Measurements from ENCODE around the gene MACO1. TPM values are rescaled to one million over a fixed set of nuclear protein-coding genes. Genes with fewer than 3 reads are reported as not detected.
"Not testable (repeated sequence)": the region's sequence is repeated elsewhere in the genome, so short reads cannot be mapped to it uniquely, and the experiment has no call there.

MACO1 gene
- polyA plus RNA-seq, 1 donor (not counting 4 experiments of a cell fraction or from before 2014, with no cell fraction given), result 8.1 TPM

DNA sequence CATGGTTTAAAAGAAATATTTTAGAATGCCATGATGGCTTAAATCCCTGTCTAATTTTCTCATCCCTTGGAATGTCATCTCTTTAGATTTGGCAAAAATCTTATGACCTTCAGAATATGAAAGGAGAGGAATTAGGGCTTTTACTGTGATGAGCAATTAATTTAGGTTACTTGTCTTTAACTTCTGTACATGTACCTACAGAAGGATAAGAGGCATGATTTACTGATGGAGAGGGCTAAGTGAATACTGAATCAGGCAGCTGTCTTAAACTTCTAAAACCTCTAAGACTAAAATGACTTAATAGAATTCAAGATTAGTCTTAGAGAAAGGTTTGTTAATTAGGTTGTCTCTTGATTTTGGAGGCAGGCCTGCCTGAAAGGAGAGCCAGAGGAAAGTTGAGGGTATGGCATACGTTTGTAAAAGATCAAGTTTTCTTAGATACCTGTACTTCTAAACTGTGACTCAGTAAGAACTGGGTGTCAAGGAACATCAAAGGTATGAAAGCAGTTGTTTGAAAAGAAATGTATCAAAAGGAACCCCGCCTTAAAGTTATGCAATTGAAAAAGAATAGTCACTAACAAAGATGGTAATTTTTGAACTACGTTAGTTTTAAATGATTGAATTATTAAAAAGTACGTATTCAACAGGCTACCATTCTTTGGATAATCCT is 12.5 kb downstream of the MACO1 start:
- H3K9me3 ChIP-seq (ENCODE audit: control insufficient read depth, low read depth, low read length), result no peaks in the 10 kb centered on the region
- H3K9me1 ChIP-seq (ENCODE audit: control insufficient read depth, extremely low read depth, insufficient read depth, low read length), result no peaks in the 10 kb centered on the region
- no peaks in the 10 kb centered on the region for H3K36me3 ChIP-seq (ENCODE audit: control insufficient read depth in 2 of 2, extremely low read depth in 1 of 2, insufficient read depth in 2 of 2, low read length in 2 of 2)
- FAIRE-seq (no peak), DNase-seq (ENCODE audit: low read depth, low spot score) (no peak)
- H3K27me3 ChIP-seq (ENCODE audit: control insufficient read depth, extremely low read depth, insufficient read depth, low read length), result no peaks in the 10 kb centered on the region
- no peak overlapping the region for H2AFZ ChIP-seq (ENCODE audit: control insufficient read depth, low read length)
- peaks cover 2% of the 10 kb centered on the region for H4K20me1 ChIP-seq (ENCODE audit: control insufficient read depth, extremely low read depth, insufficient read depth, low read length)
- no peak overlapping the region for H3K27ac ChIP-seq (ENCODE audit: control insufficient read depth, insufficient read depth, low read length)
- TF ChIP-seq EZH2 (IDR thresholded peaks at IDR 0.05; ENCODE audit: low read length), result no peak
- TF ChIP-seq, protein P1, sequence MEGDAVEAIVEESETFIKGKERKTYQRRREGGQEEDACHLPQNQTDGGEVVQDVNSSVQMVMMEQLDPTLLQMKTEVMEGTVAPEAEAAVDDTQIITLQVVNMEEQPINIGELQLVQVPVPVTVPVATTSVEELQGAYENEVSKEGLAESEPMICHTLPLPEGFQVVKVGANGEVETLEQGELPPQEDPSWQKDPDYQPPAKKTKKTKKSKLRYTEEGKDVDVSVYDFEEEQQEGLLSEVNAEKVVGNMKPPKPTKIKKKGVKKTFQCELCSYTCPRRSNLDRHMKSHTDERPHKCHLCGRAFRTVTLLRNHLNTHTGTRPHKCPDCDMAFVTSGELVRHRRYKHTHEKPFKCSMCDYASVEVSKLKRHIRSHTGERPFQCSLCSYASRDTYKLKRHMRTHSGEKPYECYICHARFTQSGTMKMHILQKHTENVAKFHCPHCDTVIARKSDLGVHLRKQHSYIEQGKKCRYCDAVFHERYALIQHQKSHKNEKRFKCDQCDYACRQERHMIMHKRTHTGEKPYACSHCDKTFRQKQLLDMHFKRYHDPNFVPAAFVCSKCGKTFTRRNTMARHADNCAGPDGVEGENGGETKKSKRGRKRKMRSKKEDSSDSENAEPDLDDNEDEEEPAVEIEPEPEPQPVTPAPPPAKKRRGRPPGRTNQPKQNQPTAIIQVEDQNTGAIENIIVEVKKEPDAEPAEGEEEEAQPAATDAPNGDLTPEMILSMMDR (optimal IDR thresholded peaks at IDR 0.05 in 1 of 3, IDR thresholded peaks at IDR 0.05 in 1 of 3, conservative IDR thresholded peaks at IDR 0.05 in 1 of 3; ENCODE audit: extremely low read depth in 1 of 3, insufficient read depth in 2 of 3, low read length in 3 of 3), result no peak
- H3K79me2 ChIP-seq (ENCODE audit: control insufficient read depth, insufficient read depth, low read length), result peaks cover 16% of the 10 kb centered on the region
- peaks cover 9% of the 10 kb centered on the region for H3K4me1 ChIP-seq (ENCODE audit: control insufficient read depth, extremely low read depth, insufficient read depth, low read length)
- dilution Hi-C loops (cut with MboI; ENCODE audit: extremely low pct_ligation_motif_present, low sequenced_read_pairs), result no loop called here
- H3K4me2 ChIP-seq (ENCODE audit: control insufficient read depth, extremely low read depth, insufficient read depth, low read depth, low read length), result no peak overlapping the region
- no peak overlapping the region for H3K4me3 ChIP-seq (ENCODE audit: control insufficient read depth in 2 of 3, extremely low read depth in 1 of 3, insufficient read depth in 2 of 3, low read depth in 1 of 3, low read length in 3 of 3)
- no peak overlapping the region for H3K9ac ChIP-seq (ENCODE audit: control insufficient read depth, extremely low read depth, insufficient read depth, low read length)

DNA sequence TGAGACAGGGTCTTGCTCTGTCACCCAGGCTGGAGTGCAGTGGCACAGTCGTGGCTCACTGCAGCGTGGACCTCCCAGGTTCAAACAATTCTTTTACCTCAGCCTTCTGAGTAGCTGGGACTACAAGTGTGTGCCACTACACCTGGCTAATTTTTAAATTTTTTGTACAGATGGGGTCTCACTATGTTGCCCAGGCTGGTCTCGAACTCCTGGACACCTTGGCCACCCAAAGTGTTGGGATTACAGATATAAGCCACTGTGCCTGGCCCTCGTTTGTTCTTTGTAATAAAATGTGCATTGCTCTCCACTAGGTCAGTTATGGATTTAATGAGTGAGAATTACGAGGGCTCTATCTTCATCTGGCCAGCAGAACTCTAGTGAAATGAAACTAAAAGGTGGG is 13.9 kb downstream of the MACO1 start:
- H3K4me2 ChIP-seq (ENCODE audit: control insufficient read depth, extremely low read depth, insufficient read depth, low read depth, low read length); FAIRE-seq; DNase-seq (ENCODE audit: low read depth, low spot score); H3K36me3 ChIP-seq (ENCODE audit: control insufficient read depth in 2 of 2, extremely low read depth in 1 of 2, insufficient read depth in 2 of 2, low read length in 2 of 2); H4K20me1 ChIP-seq (ENCODE audit: control insufficient read depth, extremely low read depth, insufficient read depth, low read length); H3K9ac ChIP-seq (ENCODE audit: control insufficient read depth, extremely low read depth, insufficient read depth, low read length); H3K27ac ChIP-seq (ENCODE audit: control insufficient read depth, insufficient read depth, low read length); H3K9me1 ChIP-seq (ENCODE audit: control insufficient read depth, extremely low read depth, insufficient read depth, low read length); H2AFZ ChIP-seq (ENCODE audit: control insufficient read depth, low read length); dilution Hi-C loops (cut with MboI; ENCODE audit: extremely low pct_ligation_motif_present, low sequenced_read_pairs); H3K4me3 ChIP-seq (ENCODE audit: control insufficient read depth in 2 of 3, extremely low read depth in 1 of 3, insufficient read depth in 2 of 3, low read depth in 1 of 3, low read length in 3 of 3); H3K4me1 ChIP-seq (ENCODE audit: control insufficient read depth, extremely low read depth, insufficient read depth, low read length); H3K9me3 ChIP-seq (ENCODE audit: control insufficient read depth, low read depth, low read length); H3K27me3 ChIP-seq (ENCODE audit: control insufficient read depth, extremely low read depth, insufficient read depth, low read length): not testable (repeated sequence)
- peaks cover 13% of the 10 kb centered on the region for H3K79me2 ChIP-seq (ENCODE audit: control insufficient read depth, insufficient read depth, low read length)
